ENCODE measurements around the gene PCDH15.

PCDH15 gene

GRCh38 chr10:54342058-54342457, 459.0 kb downstream of the PCDH15 start:
- DNase-seq: no peak

- no peak for DNase-seq
Measured at GRCh38 chr10:54335296-54335695, 465.7 kb downstream of the PCDH15 start.

GRCh38 chr10:54319341-54319740, 481.7 kb downstream of the PCDH15 start:
- DNase-seq: no peak

GRCh38 chr10:54318470-54318869, 482.6 kb downstream of the PCDH15 start:
- DNase-seq: no peak

- no peak for DNase-seq
Measured at GRCh38 chr10:54314430-54314829, 486.6 kb downstream of the PCDH15 start.

GRCh38 chr10:54284526-54285193, 516.4 kb downstream of the PCDH15 start:
- no peak for DNase-seq

- DNase-seq: no peak
Measured at GRCh38 chr10:54282012-54282411, 519.0 kb downstream of the PCDH15 start.

- no peak for DNase-seq
Measured at GRCh38 chr10:54266395-54266794, 534.6 kb downstream of the PCDH15 start.

GRCh38 chr10:54262726-54263125, 538.3 kb downstream of the PCDH15 start:
- DNase-seq: no peak

GRCh38 chr10:54259104-54259503, 541.9 kb downstream of the PCDH15 start:
- no peak for DNase-seq

- no peak for DNase-seq
Measured at GRCh38 chr10:54234832-54235231, 566.2 kb downstream of the PCDH15 start.

- DNase-seq: no peak
Measured at GRCh38 chr10:54203401-54203800, 597.6 kb downstream of the PCDH15 start.

GRCh38 chr10:54198051-54198450, 603.0 kb downstream of the PCDH15 start:
- DNase-seq: no peak

- no peak for DNase-seq
Measured at GRCh38 chr10:54194806-54195205, 606.2 kb downstream of the PCDH15 start.

- DNase-seq: no peak
Measured at GRCh38 chr10:54159924-54160323, 641.1 kb downstream of the PCDH15 start.

GRCh38 chr10:54148508-54148907, 652.5 kb downstream of the PCDH15 start:
- DNase-seq: no peak

GRCh38 chr10:54139819-54140428, 661.1 kb downstream of the PCDH15 start:
- DNase-seq: no peak

GRCh38 chr10:54137396-54137795, 663.6 kb downstream of the PCDH15 start:
- DNase-seq: no peak

GRCh38 chr10:54133203-54133602, 667.8 kb downstream of the PCDH15 start:
- DNase-seq: no peak

GRCh38 chr10:54131833-54132232, 669.2 kb downstream of the PCDH15 start:
- no peak for DNase-seq

GRCh38 chr10:54130394-54130793, 670.6 kb downstream of the PCDH15 start:
- DNase-seq: no peak

GRCh38 chr10:54125098-54125747, 675.8 kb downstream of the PCDH15 start:
- no peak for DNase-seq

- DNase-seq: no peak
Measured at GRCh38 chr10:54124209-54124885, 676.7 kb downstream of the PCDH15 start.

GRCh38 chr10:54120806-54121205, 680.2 kb downstream of the PCDH15 start:
- no peak for DNase-seq

Measured in stimulated activated CD4-positive, alpha-beta T cell treated with anti-CD3 and anti-CD28 coated beads, Interleukin-12 subunit alpha, Interleukin-12 subunit beta, amount 100 ng/mL, for 4 hours (primary cell).